Kidney epithelial cell (primary cell): Measurements from ENCODE around the gene UQCC5. TPM values are rescaled to one million over a fixed set of nuclear protein-coding genes. Genes with fewer than 3 reads are reported as not detected.

Experiments used
- DNase-seq: peaks from one replicate; pipeline ENCODE4 v3.0.0-alpha.2; 2010; ENCODE audit warnings: low read depth
- H3K27me3 ChIP-seq: 2 replicates; pipeline ENCODE4 v1.6.0; 2011; ENCODE audit warnings: low read length; ENCODE audit not compliant: control insufficient read depth, insufficient read depth
- H3K36me3 ChIP-seq: 2 replicates; pipeline ENCODE4 v1.5.1; 2011; ENCODE audit warnings: low read length; ENCODE audit not compliant: control insufficient read depth, insufficient read depth
- H3K4me3 ChIP-seq: 2 replicates; pipeline ENCODE4 v1.5.1; 2011; ENCODE audit warnings: low read depth, mild to moderate bottlenecking, control low read depth, low read length
- CTCF ChIP-seq: IDR thresholded peaks from 2 replicates; pipeline ENCODE4 v1.5.1; 2011; ENCODE audit warnings: mild to moderate bottlenecking, moderate library complexity, low read length, control low read depth, inconsistent platforms; ENCODE audit not compliant: insufficient read depth, poor library complexity, severe bottlenecking
- total RNA-seq: library from RNA; depleted of rRNA; stranded (reverse); fragments of >200 nt; gene quantifications from 2 replicates; pipeline ENCODE4 v1.2.3, GENCODE V29; 2015

Gene UQCC5
- 0.75 and 97.6 TPM in 2 replicates for total RNA-seq

- peak; percentile 92 for DNase-seq
- Histone ChIP-seq H3K27me3 (no peaks in the 10 kb centered on the region), H3K36me3 (no peaks in the 10 kb centered on the region), H3K4me3 (peak within 1 kb of the TSS; percentile 68)
- no peak for TF ChIP-seq CTCF
Measured at GRCh38 chr3:52536369-52537164, at the start of gene UQCC5. Gene UQCC5, plus strand, starts transcription at chr3:52536605. Its CDS starts 151 bp downstream, at chr3:52536756.

GRCh38 chr3:52487050-52487787 lies 49.2 kb upstream of the UQCC5 start:
- H3K27me3 ChIP-seq: no peaks in the 10 kb centered on the region
- no peak for DNase-seq
- no peak for TF ChIP-seq CTCF
- H3K36me3 ChIP-seq: peaks cover 4% of the 10 kb centered on the region
- no peak overlapping the region for H3K4me3 ChIP-seq

- no peak overlapping the region for H3K4me3 ChIP-seq
- no peak for TF ChIP-seq CTCF
- no peak for DNase-seq
- no peaks in the 10 kb centered on the region for H3K27me3 ChIP-seq
- peaks cover 6% of the 10 kb centered on the region for H3K36me3 ChIP-seq
Measured at GRCh38 chr3:52487788-52488691, 48.4 kb upstream of the UQCC5 start.

- no peak for TF ChIP-seq CTCF
- peaks cover 4% of the 10 kb centered on the region for H3K36me3 ChIP-seq
- no peaks in the 10 kb centered on the region for H3K27me3 ChIP-seq
- DNase-seq: no peak
- no peak overlapping the region for H3K4me3 ChIP-seq
Measured at GRCh38 chr3:52488746-52489145, 47.7 kb upstream of the UQCC5 start.

- Histone ChIP-seq H3K4me3 (no peak overlapping the region), H3K36me3 (peaks cover 4% of the 10 kb centered on the region), H3K27me3 (no peaks in the 10 kb centered on the region)
- DNase-seq: no peak
- TF ChIP-seq CTCF: no peak
Measured at GRCh38 chr3:52489453-52489852, 47.0 kb upstream of the UQCC5 start.
